Natural killer cell (primary cell): Measurements from ENCODE around the gene LACC1. TPM values are rescaled to one million over a fixed set of nuclear protein-coding genes. Genes with fewer than 3 reads are reported as not detected.

Source experiments
- ATAC-seq, 3 donors: fragments of 150-1000 bp in 2 of 3; fragments of 200-7000 bp in 1 of 3; cut with Tn5 transposase; 1 replicate in 1 of 3; 2 replicates in 2 of 3; pipeline ENCODE4 v1.10.0; 2021; ENCODE audit warnings: mild to moderate bottlenecking in 2 of 3, moderate library complexity in 2 of 3
- DNase-seq, 2 donors: peaks; one replicate each; pipeline versions ENCODE4 v3.0.0 to v3.0.0-alpha.2; 2013 to 2021; ENCODE audit warnings: mixed read lengths in 1 of 2
- H3K27ac ChIP-seq: one replicate; pipeline ENCODE4 v1.5.1; 2013; ENCODE audit warnings: mild to moderate bottlenecking, low read length
- H3K27me3 ChIP-seq: one replicate; pipeline ENCODE4 v1.6.1; 2013; ENCODE audit warnings: low read length; ENCODE audit not compliant: control insufficient read depth, insufficient read depth
- H3K36me3 ChIP-seq: one replicate; pipeline ENCODE4 v1.6.1; 2013; ENCODE audit warnings: low read length; ENCODE audit not compliant: control insufficient read depth, insufficient read depth
- H3K4me1 ChIP-seq: one replicate; pipeline ENCODE4 v1.6.1; 2013; ENCODE audit warnings: low read length; ENCODE audit not compliant: control insufficient read depth, insufficient read depth
- H3K4me3 ChIP-seq: one replicate; pipeline ENCODE4 v1.5.1; 2013; ENCODE audit warnings: low read length
- H3K9me3 ChIP-seq: one replicate; pipeline ENCODE4 v1.6.1; 2013; ENCODE audit warnings: low read length; ENCODE audit not compliant: control insufficient read depth, insufficient read depth
- H3K27ac Mint-ChIP-seq, 2 donors: one replicate each; pipeline ENCODE4 v1.8.0; 2022; ENCODE audit warnings: mild to moderate bottlenecking in 2 of 2, mixed read lengths in 2 of 2, moderate library complexity in 1 of 2
- H3K27me3 Mint-ChIP-seq, 2 donors: one replicate each; pipeline ENCODE4 v1.8.0; 2022; ENCODE audit warnings: low read depth in 2 of 2, mixed read lengths in 2 of 2
- H3K36me3 Mint-ChIP-seq: one replicate; pipeline ENCODE4 v1.8.0; 2022; ENCODE audit warnings: mixed read lengths
- H3K4me1 Mint-ChIP-seq, 2 donors: one replicate each; pipeline ENCODE4 v1.8.0; 2022; ENCODE audit warnings: mixed read lengths in 2 of 2
- H3K4me3 Mint-ChIP-seq: one replicate; pipeline ENCODE4 v1.8.0; 2022; ENCODE audit warnings: mild to moderate bottlenecking, moderate library complexity, mixed read lengths
- H3K9me3 Mint-ChIP-seq, 2 donors: one replicate each; pipeline ENCODE4 v1.8.0; 2022; ENCODE audit warnings: mixed read lengths in 2 of 2
- CTCF ChIP-seq: fragments of 200-600 bp; IDR thresholded peaks from one replicate; pipeline ENCODE4 v1.8.0; 2022; ENCODE audit warnings: antibody characterized with exemption
- WGBS: methylation state at CpG from one replicate; pipeline ENCODE4 v1.1.7; 2013; ENCODE audit warnings: missing lambda C conversion rate; ENCODE audit not compliant: insufficient coverage; 5-methylcytosine and 5-hydroxymethylcytosine counted together
- intact Hi-C: fragments of 100-400 bp; cut with micrococcal nuclease; formaldehyde crosslinking; loops from one replicate; pipeline ENCODE4 v1.14.2; 2022
- total RNA-seq, 4 donors: library from RNA; stranded (reverse); fragments of 120-200 nt in 1 of 4; gene quantifications; one replicate each; pipeline versions ENCODE4 v1.2.3 to v1.2.4, GENCODE V29; 2013 to 2022

Gene LACC1
- total RNA-seq, 3 donors from 2014 or later (not counting 1 experiment from before 2014, with no cell fraction given) = 1.1 to 4.3 (median 2.8) TPM

- Mint-ChIP-seq H3K27me3 (no peaks in the 10 kb centered on the region), H3K4me3 (peak overlapping the region; percentile 78), H3K9me3 (no peaks in the 10 kb centered on the region), H3K27ac (peak overlapping the region; percentile 83 to 97), H3K4me1 (peaks cover 16 to 28% of the 10 kb centered on the region in 2 donors), H3K36me3 (no peaks in the 10 kb centered on the region)
- no peaks in the 10 kb centered on the region for H3K36me3 ChIP-seq
- H3K4me3 ChIP-seq = no peak overlapping the region
- intact Hi-C loops = loop anchor here (5.0 kb wide), 1 partner anchor 790 kb away; no protein-coding TSS in a partner anchor
- TF ChIP-seq CTCF = no peak
- H3K27me3 ChIP-seq = no peaks in the 10 kb centered on the region
- DNase-seq = no peak
- H3K4me1 ChIP-seq = peaks cover 12% of the 10 kb centered on the region
- H3K9me3 ChIP-seq = no peaks in the 10 kb centered on the region
- no peak for ATAC-seq
- no peak overlapping the region for H3K27ac ChIP-seq
Measured at GRCh38 chr13:43877326-43877725, 2.4 kb upstream of the LACC1 start.

GRCh38 chr13:43877766-43878165, 1.9 kb upstream of the LACC1 start:
- Histone ChIP-seq H3K36me3 (no peaks in the 10 kb centered on the region), H3K27me3 (no peaks in the 10 kb centered on the region), H3K9me3 (no peaks in the 10 kb centered on the region), H3K4me3 (no peak overlapping the region), H3K27ac (no peak overlapping the region), H3K4me1 (peaks cover 12% of the 10 kb centered on the region)
- no peak for ATAC-seq
- no CpG with 5 or more reads among the region's 1 CpG for WGBS
- no peaks in the 10 kb centered on the region for H3K9me3 Mint-ChIP-seq
- intact Hi-C loops = loop anchor here (5.0 kb wide), 1 partner anchor 790 kb away; no protein-coding TSS in a partner anchor
- H3K4me1 Mint-ChIP-seq = peaks cover 16 to 28% of the 10 kb centered on the region in 2 donors
- H3K36me3 Mint-ChIP-seq = no peaks in the 10 kb centered on the region
- H3K27ac Mint-ChIP-seq = peak overlapping the region; percentile 83 to 97
- no peak for TF ChIP-seq CTCF
- no peaks in the 10 kb centered on the region for H3K27me3 Mint-ChIP-seq
- no peak for DNase-seq
- peak overlapping the region; percentile 78 for H3K4me3 Mint-ChIP-seq

- H3K27ac Mint-ChIP-seq = peak within 1 kb of the TSS; percentile 83 to 97
- under 1% methylated on average over 78 of the region's 78 CpGs for WGBS
- intact Hi-C loops = loop anchor here (5.0 kb wide), 1 partner anchor 792 kb away; no protein-coding TSS in a partner anchor
Measured at GRCh38 chr13:43878892-43879754, 581 bp upstream of the LACC1 start, which contains the start of gene CCDC122. TSS of gene CCDC122 (minus strand) at chr13:43879740. CDS start at chr13:43869376, 10,364 bp downstream.

More at GRCh38 chr13:43878892-43879754, 581 bp upstream of the LACC1 start, which contains the start of gene CCDC122:
- H3K9me3 ChIP-seq = no peaks in the 10 kb centered on the region
- no peaks in the 10 kb centered on the region for H3K27me3 ChIP-seq
- H3K27ac ChIP-seq = peak within 1 kb of the TSS; percentile 69
- H3K9me3 Mint-ChIP-seq = no peaks in the 10 kb centered on the region
- H3K36me3 ChIP-seq = no peaks in the 10 kb centered on the region
- peak within 1 kb of the TSS; percentile 64 for H3K4me3 ChIP-seq
- no peak for TF ChIP-seq CTCF
- peaks cover 12% of the 10 kb centered on the region for H3K4me1 ChIP-seq
- H3K27me3 Mint-ChIP-seq = no peaks in the 10 kb centered on the region
- H3K4me1 Mint-ChIP-seq = peaks cover 16 to 28% of the 10 kb centered on the region in 2 donors
- DNase-seq = peak; percentile 81 to 88
- peak; percentile 91 for ATAC-seq
- no peaks in the 10 kb centered on the region for H3K36me3 Mint-ChIP-seq
- peak within 1 kb of the TSS; percentile 93 for H3K4me3 Mint-ChIP-seq
